GM10847 (cell line): ENCODE results near the gene RAMP1.

ENCODE experiments used
- POLR2A ChIP-seq: IDR thresholded peaks from 2 replicates; pipeline ENCODE4 v1.6.1; 2011; ENCODE audit not compliant: insufficient read length; ENCODE audit errors: extremely low read depth

The RAMP1 gene

DNA sequence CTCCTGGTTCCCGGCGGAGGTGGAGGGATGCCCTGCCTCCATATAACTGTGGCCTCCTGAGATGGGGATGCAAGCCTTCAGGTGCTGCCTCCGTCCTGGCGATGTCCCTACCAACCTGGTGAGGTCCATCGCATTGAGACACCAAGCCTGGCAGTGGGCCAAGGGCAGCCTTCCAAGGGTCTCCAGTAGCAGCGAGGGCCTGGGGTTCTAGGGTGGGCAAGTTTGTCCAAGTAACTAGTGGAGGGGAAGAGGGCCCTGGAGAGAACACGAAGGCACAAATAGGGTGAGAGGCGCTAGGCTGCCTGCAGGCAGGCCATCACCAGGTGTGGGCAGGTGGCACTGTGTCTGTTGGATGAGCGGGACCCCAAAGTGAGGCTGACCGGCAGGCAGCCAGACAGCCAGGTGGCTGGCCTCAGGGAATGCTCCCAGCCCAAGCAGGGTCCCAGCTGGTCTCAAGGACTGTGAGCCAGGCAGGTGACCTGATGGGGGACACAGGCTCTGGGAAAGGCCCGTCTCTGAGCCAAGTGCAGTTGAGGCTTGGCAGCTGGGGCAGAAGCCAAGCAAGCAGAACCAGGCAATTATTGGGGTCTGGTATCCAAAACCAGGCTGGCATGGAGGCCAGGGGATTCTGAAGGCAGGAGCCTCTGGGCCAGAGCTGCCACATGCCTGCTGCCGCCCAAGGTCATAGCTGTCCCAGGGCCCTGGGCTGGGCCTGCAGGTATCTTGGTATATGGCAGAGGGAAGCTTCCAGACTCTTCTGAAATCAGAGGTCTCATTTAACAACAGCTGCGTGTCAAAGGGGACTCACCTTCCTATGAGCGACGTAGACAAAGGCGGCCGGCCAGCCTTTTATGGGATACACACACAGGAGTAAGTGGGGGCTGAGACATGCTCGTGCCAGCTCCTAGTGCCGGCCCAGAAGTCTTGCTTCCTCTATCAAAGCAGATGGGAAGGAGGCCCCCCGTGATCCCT, 23.4 kb downstream of the RAMP1 start:
- TF ChIP-seq POLR2A, result no peak

DNA sequence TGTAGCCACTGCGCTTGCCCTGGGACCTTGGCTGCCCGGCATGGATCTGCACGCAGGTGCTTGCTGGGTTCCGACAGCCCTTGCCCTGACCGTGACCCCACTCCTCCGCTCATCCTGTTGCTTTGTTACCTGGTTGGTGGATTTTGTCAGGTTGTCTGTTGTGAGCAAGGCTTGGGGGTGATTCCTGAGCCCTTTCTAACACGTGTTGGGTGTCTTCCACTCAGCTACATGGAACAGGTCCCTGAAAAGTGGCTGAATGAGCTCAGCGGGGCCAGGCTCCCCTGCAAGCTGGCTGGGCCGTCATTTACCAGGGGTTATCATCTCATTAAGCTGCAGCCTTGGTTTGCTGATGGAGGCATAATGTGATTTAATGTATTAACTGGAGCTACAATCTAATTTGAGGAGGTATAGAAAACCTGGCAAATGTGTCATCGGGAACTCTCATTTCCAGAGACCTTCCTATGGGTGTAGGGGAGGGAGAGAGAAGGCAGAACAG, 24.6 kb downstream of the RAMP1 start:
- TF ChIP-seq POLR2A, result no peak

DNA sequence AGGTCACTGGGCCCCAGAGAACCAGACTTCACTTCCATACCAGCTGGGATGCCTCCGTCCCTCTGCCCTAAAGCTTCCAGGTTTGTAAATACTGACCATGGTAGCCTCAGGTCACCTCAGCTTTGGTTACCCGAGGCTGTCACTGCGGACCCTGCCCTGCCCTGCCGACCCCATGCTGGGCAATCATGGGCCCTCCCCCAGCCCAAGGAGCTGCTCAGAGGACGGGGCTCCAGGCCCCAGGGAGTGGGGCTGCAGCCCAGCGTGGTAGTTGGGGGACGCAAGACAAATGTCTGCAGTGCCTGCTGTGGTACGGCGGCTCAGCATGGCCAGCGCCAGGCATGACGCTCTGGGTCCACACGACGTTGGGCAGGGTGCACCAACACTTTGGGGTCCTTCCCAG, 25.3 kb downstream of the RAMP1 start:
- TF ChIP-seq POLR2A, result no peak

DNA sequence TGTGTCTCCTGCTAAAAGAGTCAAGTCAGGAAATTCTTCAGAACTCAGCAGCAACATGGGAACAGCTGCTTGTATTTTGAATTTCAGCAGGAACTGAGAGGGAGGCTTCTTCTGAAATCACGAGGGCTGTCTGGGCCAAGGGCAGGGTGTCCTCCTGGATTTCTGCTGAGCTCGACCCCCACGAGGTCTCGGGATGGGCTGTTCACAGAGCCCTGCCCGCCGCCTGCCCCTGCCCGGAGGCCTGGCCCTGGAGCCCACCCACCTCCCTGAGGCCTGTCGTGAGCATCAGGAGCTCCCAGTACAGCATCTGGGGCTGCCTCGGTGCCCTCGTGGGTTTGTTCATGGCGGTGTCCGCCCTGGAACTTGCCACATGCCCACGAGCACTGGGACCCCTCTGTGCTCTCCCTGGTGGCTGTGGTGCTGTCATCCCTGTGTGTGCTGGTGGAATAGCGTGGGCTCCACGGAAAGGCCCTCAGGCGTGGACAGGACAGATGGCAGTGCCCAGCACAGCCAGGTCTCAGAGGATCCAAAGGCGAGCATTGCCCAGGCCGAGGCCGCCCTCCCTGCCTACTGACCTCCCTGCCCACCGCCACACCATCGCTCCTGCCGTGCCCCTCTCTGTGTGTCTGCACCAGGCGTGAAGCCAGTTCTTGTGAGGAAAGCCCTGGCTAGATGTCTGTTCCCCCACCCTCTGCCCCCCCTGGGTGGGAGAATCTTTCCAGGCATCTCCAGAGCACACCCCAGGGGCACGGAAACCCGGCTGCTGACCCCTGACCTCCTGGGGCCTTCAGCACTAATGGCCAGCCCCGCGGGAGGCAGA, 25.9 kb downstream of the RAMP1 start:
- no peak for TF ChIP-seq POLR2A

DNA sequence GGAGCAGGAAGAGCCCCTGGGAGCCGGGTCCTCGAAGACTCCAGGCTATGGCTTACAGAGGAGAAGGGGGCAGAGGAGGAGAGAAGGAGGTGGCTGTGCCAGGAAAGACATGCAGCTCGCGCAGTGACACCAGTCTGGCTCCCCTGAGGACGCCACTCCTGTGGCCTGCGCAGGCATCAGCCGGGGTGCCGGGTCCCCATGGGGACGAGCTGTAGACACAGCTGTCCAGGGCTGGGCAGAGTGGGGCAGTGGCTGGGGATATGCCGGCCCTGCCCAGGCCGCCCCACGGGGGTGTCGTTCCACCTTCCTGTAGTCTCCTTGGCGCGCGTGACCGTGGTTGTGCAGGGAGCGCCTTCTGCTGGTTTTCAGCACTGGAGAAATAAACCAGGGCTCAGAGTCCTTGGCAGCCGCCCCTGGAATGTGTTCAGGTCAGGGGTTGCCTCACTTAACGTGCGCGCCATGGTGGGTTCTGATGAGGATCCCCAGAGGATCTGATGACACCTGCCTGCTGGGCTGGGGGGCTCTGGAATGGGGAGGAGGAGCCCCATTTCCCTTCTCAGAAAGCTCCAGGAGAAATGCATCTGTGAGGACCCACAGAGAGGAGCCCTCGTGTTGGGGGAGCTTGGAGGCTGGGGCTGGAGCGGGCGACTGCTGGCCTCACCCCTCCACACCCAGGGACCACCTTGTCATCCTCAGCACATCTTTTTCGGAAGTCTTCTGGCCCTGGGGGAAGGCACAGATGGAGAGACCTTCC, 26.7 kb downstream of the RAMP1 start:
- TF ChIP-seq POLR2A, result no peak

DNA sequence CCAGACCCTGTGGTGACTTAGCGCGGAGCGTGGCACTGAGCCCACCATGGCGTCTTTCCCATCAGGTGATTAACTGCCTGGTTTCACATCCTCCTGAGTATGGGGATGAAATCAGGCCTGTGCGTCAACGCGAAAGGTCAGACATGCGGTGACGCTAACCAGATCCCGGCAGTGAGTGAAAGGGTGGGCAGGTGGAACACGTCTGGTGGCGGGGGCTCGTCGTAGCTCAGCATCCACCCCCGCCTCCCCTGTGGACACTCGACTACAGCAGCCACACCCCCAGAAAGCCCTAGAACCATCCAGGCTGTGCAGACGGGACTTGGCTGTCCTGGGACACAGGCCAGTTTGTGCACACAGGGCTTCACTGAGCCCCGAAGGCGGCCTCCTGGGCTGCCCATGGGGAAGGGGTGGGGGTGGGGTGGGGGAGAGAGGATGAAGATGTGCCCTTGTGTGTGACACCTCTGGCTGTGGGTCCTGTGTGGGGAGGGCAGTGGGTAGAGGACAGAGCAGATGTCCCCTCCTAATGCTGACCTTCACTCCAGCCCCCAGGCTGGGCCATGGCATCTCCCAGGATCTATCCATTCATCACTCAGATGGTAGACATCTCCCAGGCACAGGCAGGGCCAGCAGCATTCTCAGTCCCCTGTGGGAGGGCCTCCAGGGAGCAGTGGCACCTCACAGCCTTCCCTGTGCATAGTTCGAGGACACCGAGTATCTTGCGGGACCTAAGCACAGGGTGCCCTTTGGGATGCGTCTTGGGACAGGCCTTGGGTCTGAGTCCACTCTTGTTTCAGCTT, 27.5 kb downstream of the RAMP1 start:
- no peak for TF ChIP-seq POLR2A

DNA sequence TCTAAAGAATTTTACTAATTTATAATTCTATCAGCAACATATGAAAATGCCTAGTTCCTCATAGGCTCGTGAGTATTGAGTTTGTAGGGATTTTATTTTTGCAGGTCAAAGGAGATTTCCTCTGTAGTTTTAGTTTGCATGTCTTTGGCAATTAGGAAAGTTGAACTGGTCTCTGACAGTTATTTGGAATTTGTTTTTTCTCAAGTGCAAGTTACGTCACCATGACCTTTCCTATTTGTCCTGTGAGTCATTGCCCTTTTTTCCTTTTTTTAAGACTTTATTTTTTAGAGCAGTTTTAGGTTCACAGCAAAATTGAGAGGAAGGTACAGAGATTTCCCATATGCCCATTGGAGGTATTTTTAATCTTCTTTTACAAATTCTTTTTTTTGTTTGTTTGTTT, 29.0 kb downstream of the RAMP1 start:
- TF ChIP-seq POLR2A, result no peak

DNA sequence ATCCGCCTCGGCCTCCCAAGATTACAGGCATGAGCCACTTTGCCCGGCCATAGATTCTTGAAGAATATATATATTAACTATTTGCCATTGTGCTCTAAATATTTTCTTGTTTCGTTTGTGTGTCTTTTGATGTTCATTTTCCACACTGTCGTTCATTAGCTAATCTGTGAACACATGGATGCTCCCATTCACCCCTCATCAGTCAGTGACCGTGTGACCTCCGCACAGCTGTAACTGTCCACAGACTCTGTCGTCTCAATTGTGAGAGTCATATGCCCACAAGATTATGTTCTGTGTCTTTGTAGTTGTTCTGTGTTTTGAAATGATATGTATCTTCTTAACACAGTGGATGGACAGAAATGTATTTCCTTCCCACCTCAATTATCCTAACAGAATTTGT, 29.6 kb downstream of the RAMP1 start:
- no peak for TF ChIP-seq POLR2A

DNA sequence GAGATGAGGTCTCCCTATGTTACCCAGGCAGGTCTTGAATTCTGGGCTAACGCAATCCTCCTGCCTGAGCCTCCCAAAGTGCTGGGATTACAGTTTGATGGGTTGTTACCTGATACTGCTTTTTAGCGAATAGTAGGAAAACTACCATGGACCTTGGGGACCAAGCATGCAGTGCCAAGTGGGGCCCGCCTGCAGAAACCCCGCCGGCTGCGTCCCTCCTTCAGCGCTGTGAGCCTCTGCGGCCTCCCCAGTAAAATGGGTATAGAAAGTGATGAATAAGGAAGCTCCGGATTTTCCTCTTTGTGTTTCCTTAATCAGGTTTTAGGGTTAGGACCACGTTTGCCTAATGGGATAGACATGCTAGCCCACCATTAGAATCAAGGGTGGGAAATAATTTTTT, 30.4 kb downstream of the RAMP1 start:
- TF ChIP-seq POLR2A, result no peak

DNA sequence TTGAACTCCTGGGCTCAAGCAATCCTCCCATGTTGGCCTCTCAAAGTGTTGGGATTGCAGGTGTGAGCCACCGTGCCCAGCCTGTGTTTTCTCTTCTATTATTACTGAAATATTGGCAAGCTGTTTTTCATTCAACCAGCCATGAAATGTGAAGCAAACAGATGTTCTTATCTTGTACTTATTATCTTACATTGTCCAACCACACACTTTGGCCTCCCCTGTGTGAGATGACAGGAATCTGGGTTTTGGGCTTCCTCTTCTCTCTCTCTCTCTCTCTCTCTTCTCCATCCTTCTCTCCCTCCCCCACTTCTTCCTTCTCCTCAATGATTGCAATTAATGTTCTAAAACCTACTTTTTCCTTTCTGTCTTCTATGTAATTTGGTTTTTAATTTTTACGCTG, 33.1 kb downstream of the RAMP1 start:
- no peak for TF ChIP-seq POLR2A

DNA sequence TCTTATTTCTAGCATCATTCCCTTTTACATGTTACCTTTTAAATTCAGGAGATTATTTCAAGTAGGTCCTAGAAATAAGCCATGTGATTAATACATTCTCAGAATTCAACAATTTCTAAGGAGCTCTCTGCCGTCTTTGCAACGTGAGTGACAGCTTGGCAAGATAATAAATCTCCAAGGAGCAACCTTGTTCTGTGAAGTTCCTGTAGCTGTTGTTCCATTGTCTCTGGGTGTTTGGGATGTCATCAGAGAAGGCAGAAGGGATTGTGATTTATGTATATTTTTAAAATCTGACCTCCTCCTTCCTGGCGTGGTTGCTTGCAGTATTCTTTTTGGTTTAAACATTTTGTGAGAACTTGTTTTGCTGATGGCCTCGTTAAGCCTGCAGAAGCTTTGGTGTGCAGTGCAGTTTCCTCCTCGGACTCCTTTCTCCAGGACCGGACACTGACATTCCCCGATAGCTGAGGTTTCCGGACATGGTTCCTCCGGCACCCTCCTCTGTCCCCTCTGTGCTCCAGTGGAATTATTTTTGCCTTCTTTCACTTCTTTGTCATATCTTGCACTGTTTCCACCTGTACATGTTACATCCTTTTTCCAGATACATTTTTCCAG, 33.7 kb downstream of the RAMP1 start:
- TF ChIP-seq POLR2A, result no peak

DNA sequence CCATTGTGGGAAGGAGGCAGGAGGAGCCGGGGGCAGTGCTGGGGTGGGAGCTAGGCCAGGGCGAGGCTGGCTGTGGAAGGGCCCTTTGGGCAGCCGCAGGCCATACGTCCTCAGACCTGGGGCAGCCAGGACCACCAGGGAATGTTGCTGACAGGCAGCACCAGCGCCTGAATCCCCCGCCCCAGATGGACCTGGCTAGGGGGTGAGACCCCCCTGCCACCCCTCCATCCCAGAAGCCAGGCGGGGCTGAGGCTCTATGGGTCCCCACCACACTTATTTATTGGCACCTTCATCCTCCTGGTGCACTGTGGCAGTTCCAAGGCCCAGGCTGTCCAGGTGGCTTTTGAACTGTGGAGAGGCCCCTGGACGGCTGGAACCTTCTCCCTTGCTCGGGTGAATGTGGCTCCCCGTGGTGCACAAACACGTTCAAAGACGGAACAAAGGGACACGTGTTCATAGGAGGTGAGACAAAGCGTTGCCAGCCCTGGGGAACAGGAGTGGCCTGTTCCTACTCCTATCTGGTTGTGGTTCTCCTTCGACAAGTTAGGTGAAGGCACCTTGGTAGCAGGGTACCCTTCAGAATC, 35.1 kb downstream of the RAMP1 start:
- TF ChIP-seq POLR2A, result no peak

DNA sequence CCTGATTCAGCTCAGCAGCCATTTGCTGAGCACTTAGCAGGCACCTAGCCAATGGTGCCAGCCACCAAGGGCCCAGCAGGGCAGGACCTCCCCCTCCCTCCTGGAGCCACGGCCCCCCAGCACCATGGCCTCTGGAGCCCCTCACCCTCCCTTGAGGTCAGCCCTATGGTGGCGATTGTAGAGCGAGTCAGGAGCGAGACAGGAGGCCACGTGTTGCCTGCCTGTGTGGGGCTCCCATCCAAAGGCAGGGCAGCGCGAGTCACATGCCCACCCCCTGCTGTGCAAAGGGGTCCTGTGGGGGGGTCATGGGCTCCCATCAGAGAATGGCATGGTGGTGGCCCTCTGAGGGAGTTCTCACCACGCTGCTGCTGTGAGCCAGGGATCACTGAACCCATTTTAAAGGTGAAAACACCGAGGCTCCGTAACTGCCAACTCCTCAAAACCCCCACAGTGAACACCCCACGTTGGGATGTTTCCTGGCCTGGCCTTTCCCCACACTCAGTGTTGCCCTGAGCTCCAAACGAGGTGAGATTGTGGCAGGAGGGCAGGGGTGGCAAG, 35.6 kb downstream of the RAMP1 start:
- no peak for TF ChIP-seq POLR2A
